IgD-negative memory B cell (primary cell): ENCODE measurements around the gene UCN3. TPM values are rescaled to one million over a fixed set of nuclear protein-coding genes. Genes with fewer than 3 reads are reported as not detected.
"Not testable (repeated sequence)": the region's sequence is repeated elsewhere in the genome, so short reads cannot be mapped to it uniquely, and the experiment has no call there.

ENCODE experiments used
- H3K27ac Mint-ChIP-seq, 3 donors: one replicate each; pipeline ENCODE4 v1.8.0; 2020 to 2022; ENCODE audit warnings: mild to moderate bottlenecking in 3 of 3, mixed read lengths in 3 of 3, moderate library complexity in 1 of 3
- H3K27me3 Mint-ChIP-seq: one replicate; pipeline ENCODE4 v1.8.0; 2021; ENCODE audit warnings: mixed read lengths
- H3K36me3 Mint-ChIP-seq: one replicate; pipeline ENCODE4 v1.8.0; 2020; ENCODE audit warnings: mild to moderate bottlenecking, mixed read lengths
- H3K4me1 Mint-ChIP-seq, 3 donors: one replicate each; pipeline ENCODE4 v1.8.0; 2020 to 2022; ENCODE audit warnings: mixed read lengths in 3 of 3, mild to moderate bottlenecking in 1 of 3
- H3K4me3 Mint-ChIP-seq, 4 donors: one replicate each; pipeline ENCODE4 v1.8.0; 2020 to 2022; ENCODE audit warnings: mild to moderate bottlenecking in 4 of 4, mixed read lengths in 4 of 4, moderate library complexity in 3 of 4
- H3K9me3 Mint-ChIP-seq, 3 donors: one replicate each; pipeline ENCODE4 v1.8.0; 2020 to 2021; ENCODE audit warnings: mixed read lengths in 3 of 3, mild to moderate bottlenecking in 1 of 3
- polyA plus RNA-seq: library from polyadenylated mRNA; unstranded; fragments of 300-500 nt; fragmentation: Illumina TruSeq; gene quantifications from one replicate; pipeline ENCODE4 v1.2.3, GENCODE V29; 2021

UCN3 gene
- polyA plus RNA-seq, 1 donor from 2014 or later: not detected

DNA sequence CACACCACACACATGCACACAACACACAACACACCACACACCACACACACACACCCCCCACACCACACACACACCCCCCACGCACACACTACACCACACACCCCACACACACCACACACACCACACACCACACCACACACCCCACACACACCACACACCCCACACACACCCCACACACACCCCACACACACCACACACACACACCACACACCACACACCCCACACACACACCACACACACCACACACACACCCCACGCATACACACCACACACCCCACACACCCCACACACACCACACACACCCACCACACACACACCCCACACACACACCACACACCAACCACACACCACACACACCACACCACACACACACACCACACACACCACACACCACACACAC, 16.4 kb downstream of the UCN3 start:
- no peak overlapping the region for H3K4me3 Mint-ChIP-seq

DNA sequence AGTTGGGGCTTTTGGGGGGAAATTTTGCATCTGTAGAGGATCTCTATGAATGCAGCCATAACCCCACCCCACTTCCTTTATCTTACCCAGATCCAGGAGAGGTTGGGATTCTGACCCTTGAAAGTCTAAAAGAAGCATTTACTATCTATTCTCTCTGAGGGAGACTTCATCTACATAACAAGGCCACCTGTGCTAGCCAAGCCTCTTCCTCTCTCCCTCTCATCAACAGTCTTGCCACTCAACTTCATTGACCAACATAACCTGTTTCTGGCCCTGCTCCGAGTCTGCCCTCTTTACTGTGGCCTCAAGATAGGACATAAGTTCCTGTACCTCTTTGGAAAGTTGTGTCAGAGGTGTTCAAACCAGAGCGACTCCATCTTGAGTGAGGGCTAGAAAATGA, 20.5 kb downstream of the UCN3 start:
- Mint-ChIP-seq H3K27me3 (peaks cover 1% of the 10 kb centered on the region), H3K27ac (peak overlapping the region in 1 of 3 donors; percentile 86), H3K9me3 (peaks cover 3 to 17% (median 4%) of the 10 kb centered on the region in 3 donors), H3K4me1 (no peaks in the 10 kb centered on the region), H3K36me3 (peaks cover 3% of the 10 kb centered on the region), H3K4me3 (no peak overlapping the region)

More for the DNA sequence above, 16.4 kb downstream of the UCN3 start:
- Mint-ChIP-seq H3K27me3 (peaks cover 3% of the 10 kb centered on the region), H3K4me1 (no peaks in the 10 kb centered on the region), H3K27ac (no peak overlapping the region), H3K36me3 (no peaks in the 10 kb centered on the region), H3K9me3 (peaks cover 0 to 6% (median 0%) of the 10 kb centered on the region in 3 donors)

DNA sequence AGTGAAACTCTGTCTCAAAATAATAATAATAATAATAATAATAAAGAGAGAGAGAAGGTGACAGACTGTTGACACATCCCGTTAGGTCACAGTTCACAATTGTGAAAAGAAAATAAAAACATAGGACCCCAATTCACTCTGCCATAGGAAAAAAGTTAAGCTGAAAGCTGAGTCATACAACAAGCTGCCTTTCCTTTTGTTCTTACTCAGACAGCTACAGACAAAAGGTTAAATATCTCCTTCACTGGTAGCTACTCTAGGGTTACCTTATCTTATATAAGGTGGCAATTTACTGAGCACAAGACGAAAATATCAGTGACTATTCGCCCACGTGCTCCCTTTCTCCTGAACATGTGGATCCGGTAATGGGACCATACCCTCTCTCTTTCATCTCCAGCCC, 22.4 kb downstream of the UCN3 start:
- peaks cover 1% of the 10 kb centered on the region for H3K27me3 Mint-ChIP-seq
- H3K4me3 Mint-ChIP-seq: no peak overlapping the region
- peaks cover 3 to 31% (median 19%) of the 10 kb centered on the region in 3 donors for H3K9me3 Mint-ChIP-seq
- H3K27ac Mint-ChIP-seq: no peak overlapping the region
- no peaks in the 10 kb centered on the region for H3K4me1 Mint-ChIP-seq
- H3K36me3 Mint-ChIP-seq: peaks cover 3% of the 10 kb centered on the region

DNA sequence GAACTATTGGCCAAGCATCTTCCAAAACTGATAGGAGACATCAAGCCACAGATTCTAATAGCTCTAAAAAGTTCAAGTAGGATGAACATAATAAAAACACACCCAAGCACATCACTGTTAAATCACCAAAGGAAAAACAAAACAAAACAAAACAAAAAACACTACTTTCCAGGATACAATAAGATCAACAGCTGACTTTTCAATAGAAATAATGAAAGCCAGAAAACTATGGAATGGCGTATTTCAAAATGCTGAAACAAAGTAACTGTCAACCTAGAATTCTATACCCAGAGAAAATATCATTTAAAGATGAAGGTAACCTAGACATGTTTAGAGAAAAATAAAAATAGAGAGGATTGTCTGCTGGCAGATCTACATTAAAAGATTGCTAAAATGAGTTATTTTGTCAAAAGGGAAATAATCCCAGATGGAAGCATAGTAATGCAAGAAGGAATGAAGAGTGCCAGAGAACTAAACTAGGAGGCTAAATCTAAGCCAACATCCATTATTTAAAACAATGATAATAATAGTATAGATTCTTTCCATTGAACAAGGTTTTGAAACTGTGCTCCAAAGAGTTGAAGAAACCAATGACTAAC, 25.9 kb downstream of the UCN3 start:
- Mint-ChIP-seq H3K27me3 (peaks cover 1% of the 10 kb centered on the region), H3K4me1 (no peaks in the 10 kb centered on the region), H3K4me3 (no peak overlapping the region), H3K9me3 (peaks cover 3 to 37% (median 22%) of the 10 kb centered on the region in 3 donors), H3K36me3 (peaks cover 3% of the 10 kb centered on the region), H3K27ac (no peak overlapping the region)

DNA sequence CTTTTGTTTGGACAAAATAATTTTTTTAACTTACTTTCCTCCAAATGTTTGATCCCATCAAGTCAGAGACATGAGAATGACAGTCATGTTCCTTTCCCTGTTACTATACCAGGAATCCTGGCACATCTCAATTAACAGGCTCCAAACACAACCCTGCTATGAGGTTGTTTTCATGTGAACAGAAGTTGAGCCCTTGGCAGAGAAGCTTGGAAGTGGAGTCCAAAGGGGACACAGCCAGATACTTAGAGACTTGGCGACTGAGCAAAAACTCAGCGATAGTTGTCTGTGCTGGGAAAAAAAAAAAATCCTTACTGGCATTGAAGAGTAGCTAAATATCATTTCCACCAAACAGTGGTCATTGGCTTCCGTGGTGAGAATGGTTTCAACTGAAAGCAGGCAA, 27.0 kb downstream of the UCN3 start:
- Mint-ChIP-seq H3K27ac (no peak overlapping the region), H3K36me3 (peaks cover 3% of the 10 kb centered on the region), H3K4me3 (peak overlapping the region in 1 of 4 donors; percentile 35), H3K9me3 (peaks cover 3 to 37% (median 20%) of the 10 kb centered on the region in 3 donors), H3K27me3 (peaks cover 1% of the 10 kb centered on the region), H3K4me1 (no peaks in the 10 kb centered on the region)

DNA sequence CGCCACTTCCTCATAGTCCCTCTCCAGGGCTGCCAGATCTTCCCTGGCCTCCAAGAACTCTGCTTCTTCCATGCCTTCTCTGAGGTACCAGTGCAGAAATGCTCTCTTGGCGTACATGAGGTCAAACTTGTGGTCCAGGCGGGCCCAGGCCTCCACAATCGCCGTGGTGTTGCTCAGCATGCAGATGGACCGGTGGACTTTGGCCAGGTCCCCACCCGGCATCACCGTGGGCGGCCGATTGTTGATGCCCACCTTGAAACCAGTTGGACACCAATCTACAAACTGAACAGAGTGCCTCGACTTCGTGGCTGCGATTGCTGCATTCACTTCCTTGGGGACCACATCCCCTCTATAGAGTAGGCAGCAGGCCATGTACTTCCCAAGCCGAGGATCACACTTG, 28.8 kb downstream of the UCN3 start:
- no peak overlapping the region for H3K27ac Mint-ChIP-seq
- no peak overlapping the region for H3K4me3 Mint-ChIP-seq
- H3K36me3 Mint-ChIP-seq: no peaks in the 10 kb centered on the region
- H3K9me3 Mint-ChIP-seq: peaks cover 0 to 32% (median 20%) of the 10 kb centered on the region in 3 donors
- no peaks in the 10 kb centered on the region for H3K4me1 Mint-ChIP-seq
- H3K27me3 Mint-ChIP-seq: peaks cover 6% of the 10 kb centered on the region

DNA sequence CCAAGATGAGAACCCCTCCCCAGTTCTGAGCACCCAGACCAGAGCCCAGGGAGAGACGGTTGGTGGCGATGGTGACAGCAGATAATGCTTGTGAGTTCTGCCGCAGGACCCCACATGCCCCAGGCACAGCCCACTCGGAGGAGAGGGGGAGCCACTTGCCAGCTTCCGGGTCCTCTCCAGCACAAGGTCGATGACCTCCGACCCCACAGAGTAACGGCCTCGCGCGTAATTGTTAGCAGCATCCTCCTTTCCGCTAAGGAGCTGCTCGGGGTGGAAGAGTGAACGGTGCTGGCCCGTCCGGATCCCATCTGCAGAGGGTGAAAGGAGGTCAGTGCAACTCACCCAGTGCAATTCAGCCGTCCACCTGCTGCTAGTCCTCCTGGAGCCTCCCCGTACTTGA, 30.4 kb downstream of the UCN3 start:
- H3K9me3 Mint-ChIP-seq: peaks cover 0 to 21% (median 18%) of the 10 kb centered on the region in 3 donors
- no peak overlapping the region for H3K27ac Mint-ChIP-seq
- no peaks in the 10 kb centered on the region for H3K4me1 Mint-ChIP-seq
- H3K36me3 Mint-ChIP-seq: no peaks in the 10 kb centered on the region
- H3K4me3 Mint-ChIP-seq: no peak overlapping the region
- H3K27me3 Mint-ChIP-seq: peaks cover 10% of the 10 kb centered on the region

DNA sequence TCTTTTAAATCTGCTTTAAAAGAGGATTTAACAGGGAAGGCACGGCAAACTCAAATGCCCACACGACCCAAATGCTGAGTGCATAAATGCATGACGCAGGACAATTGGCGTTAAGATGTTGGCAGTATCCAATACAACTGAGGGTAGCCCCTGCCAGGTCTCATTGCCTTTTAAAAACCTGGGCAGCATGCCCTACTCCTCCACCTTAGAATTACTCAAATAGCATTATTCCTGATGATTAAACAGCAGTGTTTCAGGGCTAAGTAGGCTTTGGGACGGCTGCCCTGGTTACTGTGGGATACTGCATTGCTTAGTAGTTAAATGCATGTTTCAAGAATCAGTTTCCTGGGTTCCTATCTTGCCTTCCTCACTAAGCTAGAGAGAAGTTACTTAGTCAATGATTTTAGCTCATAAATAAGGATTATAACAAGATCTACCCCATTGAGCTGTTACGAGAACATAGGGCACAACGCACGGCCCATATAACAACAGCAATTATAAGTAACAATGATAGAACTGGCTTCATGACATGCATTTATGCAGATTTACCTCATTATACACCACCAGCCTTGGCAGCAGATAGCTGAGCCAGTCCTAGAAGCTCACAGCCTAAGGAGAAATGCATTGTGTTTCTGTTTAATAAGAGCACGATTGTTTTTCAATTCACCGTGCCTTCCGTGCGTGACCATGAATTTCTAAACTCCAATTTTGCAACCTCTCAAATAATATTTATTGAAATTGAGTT, 32.0 kb downstream of the UCN3 start:
- H3K4me3 Mint-ChIP-seq: no peak overlapping the region
- H3K27ac Mint-ChIP-seq: no peak overlapping the region
- peaks cover 10% of the 10 kb centered on the region for H3K27me3 Mint-ChIP-seq
- H3K4me1 Mint-ChIP-seq: no peaks in the 10 kb centered on the region
- H3K36me3 Mint-ChIP-seq: no peaks in the 10 kb centered on the region
- H3K9me3 Mint-ChIP-seq: peaks cover 0 to 8% (median 6%) of the 10 kb centered on the region in 3 donors

DNA sequence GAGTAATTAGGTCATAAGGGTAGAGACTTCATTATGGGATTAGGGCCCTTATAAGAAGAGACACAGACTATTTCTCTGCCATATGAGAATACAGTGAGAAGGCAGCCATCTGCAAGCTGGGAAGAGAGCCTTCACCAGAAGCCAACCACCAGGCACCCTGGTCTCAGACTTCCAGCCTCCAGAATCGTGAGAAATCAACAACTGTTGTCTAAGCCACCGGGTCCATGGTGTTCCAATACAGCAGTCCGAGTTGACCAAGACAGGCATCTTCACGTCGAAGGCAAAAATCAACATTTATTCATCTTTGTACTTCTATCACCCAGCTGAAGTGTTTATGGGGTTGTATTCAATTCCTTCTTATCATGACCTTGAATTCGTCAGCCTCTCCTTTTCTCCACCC, 34.6 kb downstream of the UCN3 start:
- no peaks in the 10 kb centered on the region for H3K4me1 Mint-ChIP-seq
- no peaks in the 10 kb centered on the region for H3K36me3 Mint-ChIP-seq
- no peak overlapping the region for H3K27ac Mint-ChIP-seq
- H3K4me3 Mint-ChIP-seq: no peak overlapping the region
- H3K9me3 Mint-ChIP-seq: no peaks in the 10 kb centered on the region
- peaks cover 13% of the 10 kb centered on the region for H3K27me3 Mint-ChIP-seq

DNA sequence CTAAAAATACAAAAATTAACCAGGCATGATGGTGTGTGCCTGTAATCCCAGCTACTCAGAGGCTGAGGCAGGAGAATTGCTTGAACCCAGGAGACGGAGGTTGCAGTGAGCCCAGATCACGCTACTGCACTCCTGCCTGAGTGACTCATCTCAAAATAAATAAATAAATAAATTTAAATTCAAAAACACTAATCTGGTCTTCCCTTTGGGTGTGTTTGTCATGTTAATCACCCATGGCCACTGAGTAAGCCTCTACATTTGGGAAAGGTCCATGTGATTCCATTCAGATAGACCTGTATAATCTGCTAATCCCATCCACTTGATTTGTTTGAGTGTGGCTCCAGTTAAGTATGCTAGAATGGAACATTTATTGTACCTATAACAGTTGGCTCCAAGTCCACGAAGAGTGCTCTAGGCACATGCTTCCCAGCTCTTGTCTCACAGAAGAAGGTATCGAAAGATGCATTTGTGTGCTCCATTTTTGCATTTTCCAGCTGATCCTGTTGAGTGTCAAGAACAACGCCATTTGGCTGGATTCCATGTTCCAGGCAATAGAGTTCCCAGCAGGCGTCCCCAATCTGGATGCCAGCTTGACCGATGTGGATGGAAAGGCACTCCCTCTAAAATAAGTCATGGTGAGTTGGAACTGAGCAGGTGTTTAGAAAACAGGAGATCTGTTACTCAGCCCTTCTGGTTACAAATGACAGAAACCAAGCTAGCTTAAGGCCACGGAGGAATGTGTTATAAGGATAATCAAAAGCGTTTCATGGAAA, 35.9 kb downstream of the UCN3 start:
- Mint-ChIP-seq H3K36me3 (no peaks in the 10 kb centered on the region), H3K4me1 (no peaks in the 10 kb centered on the region), H3K9me3 (no peaks in the 10 kb centered on the region), H3K4me3 (no peak overlapping the region), H3K27me3 (peaks cover 13% of the 10 kb centered on the region), H3K27ac (no peak overlapping the region)

DNA sequence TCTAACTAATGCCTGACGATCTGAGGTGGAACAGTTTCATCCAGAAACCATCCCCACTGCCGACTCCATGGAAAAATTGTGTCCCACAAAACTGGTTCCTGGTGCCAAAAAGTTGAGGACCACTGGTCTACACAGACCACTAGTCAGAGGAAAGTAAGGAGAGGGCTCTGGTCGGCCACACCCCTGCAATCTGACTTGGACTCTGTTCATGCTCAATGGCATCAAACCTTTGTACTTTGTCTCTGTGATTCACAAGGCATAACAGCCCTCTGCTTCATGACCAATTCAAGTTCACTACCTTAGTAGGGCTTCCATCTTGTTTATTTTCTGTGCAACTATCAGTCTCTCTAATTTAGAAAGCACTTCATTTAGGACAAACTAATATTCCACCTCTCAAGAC, 38.0 kb downstream of the UCN3 start:
- Mint-ChIP-seq H3K36me3 (no peaks in the 10 kb centered on the region), H3K4me3 (no peak overlapping the region), H3K4me1 (no peaks in the 10 kb centered on the region), H3K27me3 (peaks cover 8% of the 10 kb centered on the region), H3K27ac (no peak overlapping the region), H3K9me3 (no peaks in the 10 kb centered on the region)

DNA sequence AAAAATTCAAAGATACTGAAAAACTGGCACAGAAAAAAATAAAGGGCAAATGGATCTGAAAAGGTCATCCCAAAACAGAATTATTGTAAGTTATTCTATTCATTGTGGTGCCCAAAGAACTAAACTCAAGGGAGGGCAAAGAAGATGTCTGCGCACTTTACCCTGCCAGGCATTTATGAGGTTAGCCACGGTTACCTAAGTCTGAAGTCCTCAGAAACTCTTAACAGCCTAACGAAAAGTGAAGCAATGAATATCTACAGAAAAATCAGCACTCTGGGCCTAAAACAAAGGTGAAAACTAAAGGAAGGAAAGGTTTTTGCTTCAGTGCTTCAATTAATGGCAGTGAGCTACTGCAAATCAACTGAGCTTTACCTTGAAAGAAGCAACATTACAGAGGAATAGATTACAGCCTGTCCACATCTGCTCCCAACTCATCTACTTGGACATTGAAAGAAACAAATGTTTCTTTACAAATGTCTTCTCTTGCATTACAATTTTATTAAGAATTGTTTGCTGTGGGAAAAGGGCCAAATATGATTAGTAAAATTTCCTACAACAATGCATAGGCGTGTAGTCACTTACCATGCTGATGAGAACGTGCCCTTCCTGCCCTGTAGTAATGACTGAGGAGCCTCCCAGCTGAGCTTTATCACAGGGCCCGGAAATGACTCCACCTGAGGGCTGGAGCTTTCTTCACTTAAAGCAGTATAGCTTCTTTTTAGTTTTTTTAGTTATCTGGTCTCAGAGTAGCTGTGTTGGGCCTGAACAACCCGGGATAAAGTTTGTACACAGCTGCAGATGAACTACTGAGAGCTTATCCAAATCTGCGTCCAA, 39.7 kb downstream of the UCN3 start, which contains the start of gene TUBAL3:
TSS of gene TUBAL3 (minus strand) at position 621 of the 834 bp plus-strand sequence. CDS start at position 585, 36 bp downstream.
- Mint-ChIP-seq H3K4me3 (no peak within 1 kb of the TSS), H3K27me3 (peaks cover 11% of the 10 kb centered on the region), H3K4me1 (no peaks in the 10 kb centered on the region), H3K9me3 (no peaks in the 10 kb centered on the region), H3K27ac (no peak within 1 kb of the TSS), H3K36me3 (no peaks in the 10 kb centered on the region)

DNA sequence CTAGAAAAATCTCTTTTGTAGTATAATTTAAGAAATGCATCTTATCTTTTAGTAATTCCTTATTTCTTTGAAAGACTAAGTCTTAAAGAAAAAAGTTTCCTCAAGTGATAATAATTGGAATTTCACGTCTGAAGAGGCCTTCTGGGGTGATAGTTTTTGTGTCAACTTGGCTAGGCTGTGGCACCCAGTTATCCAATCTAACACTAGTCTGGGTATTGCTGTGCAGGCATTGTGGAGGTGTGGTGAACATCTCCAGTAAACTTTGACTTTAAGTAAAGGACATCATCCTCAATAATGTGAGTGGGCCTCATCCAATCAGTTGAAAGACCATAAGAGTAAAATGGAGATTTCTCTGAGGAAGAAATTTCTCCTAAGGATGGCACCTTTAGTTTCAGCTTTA, 42.2 kb downstream of the UCN3 start:
- Mint-ChIP-seq H3K27me3 (peaks cover 11% of the 10 kb centered on the region), H3K4me3 (no peak overlapping the region), H3K4me1 (no peaks in the 10 kb centered on the region), H3K36me3 (no peaks in the 10 kb centered on the region), H3K27ac (no peak overlapping the region), H3K9me3 (peaks cover 0 to 6% (median 0%) of the 10 kb centered on the region in 3 donors)

DNA sequence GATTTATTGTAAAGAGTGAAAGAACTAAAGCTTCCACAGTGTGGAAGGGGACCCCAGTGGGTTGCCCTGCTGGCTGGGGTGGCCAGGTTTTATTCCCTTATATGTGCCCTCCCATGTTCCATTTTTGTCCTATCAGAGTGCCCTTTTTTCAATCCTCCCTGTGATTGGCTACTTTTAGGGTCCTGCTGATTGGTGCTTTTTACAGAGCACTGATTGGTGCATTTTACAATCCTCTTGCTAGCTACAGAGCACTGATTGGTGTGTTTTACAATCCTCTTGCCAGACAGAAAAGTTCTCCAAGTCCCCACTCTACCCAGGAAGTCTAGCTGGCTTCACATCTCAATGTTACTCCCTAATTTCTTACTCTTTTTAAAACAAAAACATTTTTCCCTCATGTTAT, 46.0 kb downstream of the UCN3 start:
- not testable (repeated sequence) for H3K9me3 Mint-ChIP-seq, H3K4me1 Mint-ChIP-seq, H3K36me3 Mint-ChIP-seq, H3K27me3 Mint-ChIP-seq, H3K27ac Mint-ChIP-seq
- peak overlapping the region in 1 of 4 donors; percentile 69 for H3K4me3 Mint-ChIP-seq

DNA sequence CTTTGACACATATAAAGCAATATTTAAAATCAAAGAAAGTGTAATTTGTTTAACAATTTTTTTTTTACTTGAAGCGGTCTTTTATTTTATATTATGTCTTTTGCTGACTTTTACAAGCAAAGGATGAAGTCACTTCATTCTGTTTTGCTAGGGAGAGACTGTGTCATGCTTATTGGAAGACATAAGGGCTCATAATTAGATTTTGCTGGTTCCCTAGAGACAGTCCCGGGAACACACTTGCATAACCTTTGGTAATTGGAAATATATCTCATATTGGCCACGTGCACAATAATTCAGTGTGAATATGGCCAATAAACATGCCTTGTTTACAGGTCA, 47.1 kb downstream of the UCN3 start:
- Mint-ChIP-seq H3K4me1 (peaks cover 0 to 3% (median 3%) of the 10 kb centered on the region in 3 donors), H3K4me3 (peak overlapping the region; percentile 82 to 94 (median 92)), H3K36me3 (no peaks in the 10 kb centered on the region), H3K9me3 (peaks cover 0 to 6% (median 0%) of the 10 kb centered on the region in 3 donors), H3K27ac (peak overlapping the region in 1 of 3 donors; percentile 16), H3K27me3 (peaks cover 9% of the 10 kb centered on the region)
